Fibroblast of the aortic adventitia (primary cell): ENCODE measurements around the gene SNRPA. TPM values are rescaled to one million over a fixed set of nuclear protein-coding genes. Genes with fewer than 3 reads are reported as not detected.

Experiments
- DNase-seq: peaks from one replicate; pipeline ENCODE4 v3.0.0-alpha.2; 2010; ENCODE audit warnings: low read depth
- H3K4me3 ChIP-seq: 2 replicates; pipeline ENCODE4 v1.5.1; 2011; ENCODE audit warnings: low read depth, mild to moderate bottlenecking, control low read depth, low read length, moderate library complexity
- total RNA-seq: library from RNA; depleted of rRNA; stranded (reverse); fragments of >200 nt; gene quantifications from 2 replicates; pipeline ENCODE4 v1.2.3, GENCODE V29; 2012; ENCODE audit warnings: low replicate concordance
- TF ChIP-seq, protein P1 (sequence below): IDR thresholded peaks from 2 replicates; pipeline ENCODE4 v1.5.1; 2011; ENCODE audit warnings: mild to moderate bottlenecking, low read length, control low read depth, inconsistent platforms; ENCODE audit not compliant: insufficient read depth

SNRPA gene
- total RNA-seq, 1 donor: 29.8 TPM

DNA sequence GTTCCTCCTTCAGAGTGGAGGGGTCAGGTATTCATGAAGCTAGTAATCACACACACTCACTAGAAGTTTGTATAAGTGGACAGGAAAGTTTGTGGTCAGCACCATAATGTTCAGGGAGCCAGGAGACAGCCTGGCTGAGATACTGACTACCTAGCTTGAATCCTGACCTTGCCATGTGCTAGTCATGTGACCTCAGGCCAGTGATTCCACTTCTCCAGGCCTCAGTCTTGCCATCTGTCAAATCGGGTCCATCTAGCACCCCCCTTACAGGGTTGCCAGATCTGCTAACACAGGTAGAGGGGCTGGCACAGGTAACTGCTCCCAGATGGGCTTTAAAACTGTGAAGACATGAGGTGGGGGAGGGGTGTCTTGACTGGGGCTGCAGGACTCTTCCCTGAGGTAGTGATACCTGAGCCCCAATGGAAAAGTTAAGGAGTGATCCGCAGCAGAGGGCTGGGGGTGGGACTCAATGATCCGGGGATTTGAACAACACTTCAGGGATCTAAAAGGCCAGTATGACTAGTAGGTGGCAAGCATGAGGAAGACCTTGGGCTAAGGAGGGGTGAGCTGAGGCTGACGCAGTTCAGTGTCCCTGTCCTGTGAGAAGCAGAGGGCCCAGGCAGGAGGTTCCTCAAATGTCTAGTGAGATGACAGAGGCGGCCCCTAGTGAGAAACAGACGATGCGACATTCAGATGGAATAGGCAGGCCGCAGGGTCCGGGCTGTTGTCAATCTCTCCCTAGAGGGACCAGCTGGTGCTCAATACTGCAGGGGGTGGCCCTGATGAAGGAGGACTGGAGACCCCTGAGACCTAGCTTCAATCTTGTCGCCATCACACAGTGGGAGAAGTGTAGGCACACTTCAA, 9.2 kb upstream of the SNRPA start:
- DNase-seq: no peak
- no peak overlapping the region for H3K4me3 ChIP-seq
- TF ChIP-seq, protein P1, sequence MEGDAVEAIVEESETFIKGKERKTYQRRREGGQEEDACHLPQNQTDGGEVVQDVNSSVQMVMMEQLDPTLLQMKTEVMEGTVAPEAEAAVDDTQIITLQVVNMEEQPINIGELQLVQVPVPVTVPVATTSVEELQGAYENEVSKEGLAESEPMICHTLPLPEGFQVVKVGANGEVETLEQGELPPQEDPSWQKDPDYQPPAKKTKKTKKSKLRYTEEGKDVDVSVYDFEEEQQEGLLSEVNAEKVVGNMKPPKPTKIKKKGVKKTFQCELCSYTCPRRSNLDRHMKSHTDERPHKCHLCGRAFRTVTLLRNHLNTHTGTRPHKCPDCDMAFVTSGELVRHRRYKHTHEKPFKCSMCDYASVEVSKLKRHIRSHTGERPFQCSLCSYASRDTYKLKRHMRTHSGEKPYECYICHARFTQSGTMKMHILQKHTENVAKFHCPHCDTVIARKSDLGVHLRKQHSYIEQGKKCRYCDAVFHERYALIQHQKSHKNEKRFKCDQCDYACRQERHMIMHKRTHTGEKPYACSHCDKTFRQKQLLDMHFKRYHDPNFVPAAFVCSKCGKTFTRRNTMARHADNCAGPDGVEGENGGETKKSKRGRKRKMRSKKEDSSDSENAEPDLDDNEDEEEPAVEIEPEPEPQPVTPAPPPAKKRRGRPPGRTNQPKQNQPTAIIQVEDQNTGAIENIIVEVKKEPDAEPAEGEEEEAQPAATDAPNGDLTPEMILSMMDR: no peak

DNA sequence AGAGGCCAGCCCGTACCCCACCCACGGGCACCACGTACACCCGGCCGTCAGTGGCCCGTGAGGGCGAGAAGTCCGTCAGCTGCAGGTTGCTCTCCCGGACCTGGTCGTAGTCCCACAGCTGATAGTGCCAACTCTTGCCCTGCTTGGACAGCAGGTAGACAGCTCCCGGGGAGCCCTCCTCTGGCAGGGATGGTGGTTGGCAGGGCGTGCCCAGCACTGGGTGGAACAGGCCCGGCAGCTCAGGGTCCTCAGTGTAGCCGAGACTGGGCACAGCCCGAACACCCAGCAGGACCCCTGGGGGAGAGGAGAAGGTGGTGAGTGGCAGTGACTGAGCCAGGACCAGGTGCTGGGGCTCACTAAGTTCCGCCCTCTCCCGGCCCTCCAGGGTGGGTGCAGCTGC, 8.5 kb upstream of the SNRPA start:
- no peak for DNase-seq
- H3K4me3 ChIP-seq: no peak overlapping the region
- TF ChIP-seq, protein P1: no peak

DNA sequence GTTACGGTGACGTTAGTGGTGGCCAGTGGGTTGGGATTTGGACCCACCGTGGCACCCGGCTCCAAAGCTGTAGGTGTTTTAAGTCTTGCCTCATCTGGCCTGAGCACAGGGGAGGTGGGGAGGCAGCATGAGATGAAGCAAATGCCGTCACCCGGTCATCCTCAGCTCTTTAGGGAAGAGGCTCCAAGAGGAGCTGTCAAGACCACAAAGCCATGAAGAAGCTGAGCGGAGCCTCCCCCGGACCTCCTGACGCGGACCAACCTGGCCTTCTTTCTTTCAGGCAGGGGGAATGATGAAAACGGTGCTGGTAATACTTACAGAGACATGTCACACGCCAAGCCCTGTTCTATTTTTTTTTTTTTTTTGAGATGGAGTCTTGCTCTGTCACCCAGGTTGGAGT, 8.1 kb upstream of the SNRPA start:
- TF ChIP-seq, protein P1: no peak
- DNase-seq: no peak
- H3K4me3 ChIP-seq: no peak overlapping the region

DNA sequence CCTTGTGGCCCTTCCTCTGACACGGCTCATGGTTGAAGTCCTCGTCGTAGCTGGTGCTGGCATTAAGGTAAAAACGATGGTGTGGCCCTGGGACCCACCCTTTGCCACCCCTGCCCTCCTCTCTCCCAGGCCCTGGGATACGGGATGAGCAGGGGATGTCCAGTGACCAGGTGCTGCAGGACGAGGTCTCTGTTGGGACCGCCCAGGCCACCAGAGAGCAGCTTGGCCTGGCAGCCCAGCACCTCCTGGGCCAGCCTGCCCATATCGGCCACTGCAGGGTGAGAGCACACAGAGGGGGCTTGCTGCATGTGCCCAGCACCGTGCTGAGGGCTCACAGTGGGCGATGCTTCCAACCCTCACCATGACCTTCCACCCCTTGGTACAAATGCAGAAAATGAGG, 7.1 kb upstream of the SNRPA start:
- H3K4me3 ChIP-seq: no peak overlapping the region
- DNase-seq: no peak
- TF ChIP-seq, protein P1: no peak

DNA sequence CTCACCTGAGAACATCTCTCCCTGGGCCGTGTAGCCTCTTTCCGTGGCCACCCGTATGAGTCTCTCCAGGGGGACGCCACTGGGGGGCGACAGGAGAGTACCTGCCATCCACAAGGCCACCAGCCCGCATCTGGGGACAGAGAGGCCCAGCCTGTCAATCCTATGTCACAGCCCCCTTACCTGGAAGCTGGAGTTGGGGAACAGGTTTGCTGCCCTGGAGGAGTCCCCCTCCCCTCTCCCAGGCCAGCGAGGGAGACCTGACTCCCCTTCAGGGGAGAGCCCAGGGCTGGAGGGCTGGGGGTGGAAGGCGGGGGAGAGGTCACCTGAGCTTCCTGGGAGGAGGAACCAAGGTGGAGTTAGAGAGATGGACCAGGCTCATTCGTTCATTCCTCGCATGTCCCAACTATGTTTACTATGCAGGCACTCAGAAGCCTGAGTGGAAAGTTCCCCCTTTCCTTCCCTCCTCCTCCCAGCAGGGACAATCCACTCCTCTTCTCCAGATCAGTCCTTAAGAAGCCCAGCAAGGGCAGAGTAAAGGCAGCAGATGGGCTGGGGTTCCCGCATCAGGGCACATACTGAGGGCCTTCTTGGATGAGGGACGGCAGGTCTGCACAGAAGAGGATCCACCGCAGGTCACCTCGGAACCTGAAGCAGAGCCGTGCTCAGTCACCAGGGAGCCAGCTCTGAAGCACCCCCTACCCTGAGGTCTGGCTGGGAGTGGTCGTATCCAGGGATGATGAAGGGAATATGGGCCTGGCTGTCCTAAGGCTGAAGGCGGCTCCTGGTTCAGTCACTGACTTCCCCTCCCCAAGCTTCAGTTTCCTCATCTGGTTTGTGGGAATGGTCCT, 6.2 kb upstream of the SNRPA start:
- H3K4me3 ChIP-seq: no peak overlapping the region
- no peak for DNase-seq
- TF ChIP-seq, protein P1: no peak

DNA sequence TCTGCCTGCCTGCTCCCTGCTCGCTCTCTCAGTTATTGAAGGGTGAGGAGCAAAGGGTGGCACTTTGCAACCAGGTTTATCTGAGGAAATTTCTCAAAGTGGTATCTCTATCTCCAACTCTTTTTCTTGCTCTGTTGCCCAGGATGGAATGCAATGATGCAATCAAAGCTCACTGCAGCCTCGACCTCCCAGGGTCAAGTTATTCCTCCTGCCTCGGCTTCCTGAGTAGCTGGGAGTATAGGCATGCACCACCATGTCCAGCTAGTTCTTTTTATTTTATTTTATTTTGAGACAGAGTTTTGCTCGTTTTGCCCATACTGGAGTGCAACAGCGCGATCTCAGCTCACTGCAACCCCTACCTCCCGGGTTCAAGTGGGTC, 5.6 kb upstream of the SNRPA start:
- peak; percentile 72 for DNase-seq

More for the DNA sequence above, 5.6 kb upstream of the SNRPA start:
- TF ChIP-seq, protein P1: no peak
- H3K4me3 ChIP-seq: no peak overlapping the region
